Measurements from ENCODE around the gene BIN1.

BIN1 gene

GRCh38 chr2:127090281-127091120, 16.5 kb downstream of the BIN1 start:
- no peak for DNase-seq (ENCODE audit: low spot score)

GRCh38 chr2:127089478-127090235, 17.3 kb downstream of the BIN1 start:
- DNase-seq (ENCODE audit: low spot score), result no peak

GRCh38 chr2:127088706-127089105, 18.2 kb downstream of the BIN1 start:
- no peak for DNase-seq (ENCODE audit: low spot score)

- DNase-seq (ENCODE audit: low spot score), result no peak
Observed at GRCh38 chr2:127087791-127088495, 19.0 kb downstream of the BIN1 start.

- no peak for DNase-seq (ENCODE audit: low spot score)
Observed at GRCh38 chr2:127086990-127087790, 19.8 kb downstream of the BIN1 start.

GRCh38 chr2:127085317-127085681, 21.7 kb downstream of the BIN1 start:
- DNase-seq (ENCODE audit: low spot score), result peak; percentile 45

- no peak for DNase-seq (ENCODE audit: low spot score)
Observed at GRCh38 chr2:127084611-127085316, 22.2 kb downstream of the BIN1 start.

GRCh38 chr2:127083819-127084503, 23.0 kb downstream of the BIN1 start:
- DNase-seq (ENCODE audit: low spot score), result peak; percentile 82

GRCh38 chr2:127082974-127083373, 24.0 kb downstream of the BIN1 start:
- DNase-seq (ENCODE audit: low spot score), result no peak

GRCh38 chr2:127081826-127082633, 24.9 kb downstream of the BIN1 start:
- DNase-seq (ENCODE audit: low spot score), result no peak

GRCh38 chr2:127080938-127081755, 25.8 kb downstream of the BIN1 start:
- DNase-seq (ENCODE audit: low spot score), result peak; percentile 77

GRCh38 chr2:127080226-127080937, 26.6 kb downstream of the BIN1 start:
- no peak for DNase-seq (ENCODE audit: low spot score)

- DNase-seq (ENCODE audit: low spot score), result no peak
Observed at GRCh38 chr2:127079358-127079920, 27.5 kb downstream of the BIN1 start.

GRCh38 chr2:127078666-127079270, 28.2 kb downstream of the BIN1 start:
- no peak for DNase-seq (ENCODE audit: low spot score)

- DNase-seq (ENCODE audit: low spot score), result no peak
Observed at GRCh38 chr2:127078028-127078427, 28.9 kb downstream of the BIN1 start.

- no peak for DNase-seq (ENCODE audit: low spot score)
Observed at GRCh38 chr2:127076924-127077323, 30.0 kb downstream of the BIN1 start.

- DNase-seq (ENCODE audit: low spot score), result no peak
Observed at GRCh38 chr2:127076290-127076689, 30.7 kb downstream of the BIN1 start.

All from cerebellar cortex (tissue), 1 donor.